Kidney tubule cell (primary cell): ENCODE measurements around the gene CHPF2.

Experiments
- DNase-seq: peaks from one replicate; pipeline ENCODE4 v3.0.0-alpha.2; 2018; ENCODE audit warnings: low spot score

The CHPF2 gene

GRCh38 chr7:151232917-151233701, 826 bp downstream of the CHPF2 start:
- DNase-seq, result peak; percentile 85

GRCh38 chr7:151233804-151234203, 1.5 kb downstream of the CHPF2 start:
- DNase-seq, result no peak

GRCh38 chr7:151235091-151235787, 3.0 kb downstream of the CHPF2 start:
- no peak for DNase-seq

- no peak for DNase-seq
These were observed 4.1 kb downstream of the CHPF2 start for GRCh38 chr7:151236406-151236805.

GRCh38 chr7:151237244-151238189, 5.2 kb downstream of the CHPF2 start:
- no peak for DNase-seq

- DNase-seq, result no peak
These were observed 6.0 kb downstream of the CHPF2 start for GRCh38 chr7:151238190-151238810.

GRCh38 chr7:151238924-151239836, 6.9 kb downstream of the CHPF2 start:
- DNase-seq, result no peak

- DNase-seq, result no peak
These were observed 7.7 kb downstream of the CHPF2 start for GRCh38 chr7:151239837-151240459.

GRCh38 chr7:151240536-151240935, 8.3 kb downstream of the CHPF2 start:
- DNase-seq, result no peak

GRCh38 chr7:151240942-151241754, 8.9 kb downstream of the CHPF2 start:
- no peak for DNase-seq

- no peak for DNase-seq
These were observed 9.4 kb downstream of the CHPF2 start for GRCh38 chr7:151241755-151242096.

GRCh38 chr7:151242159-151243044, 10.1 kb downstream of the CHPF2 start:
- DNase-seq, result no peak

- no peak for DNase-seq
These were observed 10.7 kb downstream of the CHPF2 start for GRCh38 chr7:151243045-151243349.

GRCh38 chr7:151243408-151244195, 11.3 kb downstream of the CHPF2 start:
- no peak for DNase-seq

- peak; percentile 45 for DNase-seq
These were observed 12.0 kb downstream of the CHPF2 start for GRCh38 chr7:151244196-151244840.

GRCh38 chr7:151244841-151245346, 12.6 kb downstream of the CHPF2 start:
- DNase-seq, result no peak
